AG20443 (cell line): Measurements from ENCODE around the gene UVSSA.
A peak's percentile ranks its signal among the peaks of the same experiment; 100 is the strongest.

Experiments used
- DNase-seq: peaks from one replicate; pipeline ENCODE4 v3.0.0; 2012; ENCODE audit warnings: low spot score, mixed read lengths

The UVSSA gene

DNA sequence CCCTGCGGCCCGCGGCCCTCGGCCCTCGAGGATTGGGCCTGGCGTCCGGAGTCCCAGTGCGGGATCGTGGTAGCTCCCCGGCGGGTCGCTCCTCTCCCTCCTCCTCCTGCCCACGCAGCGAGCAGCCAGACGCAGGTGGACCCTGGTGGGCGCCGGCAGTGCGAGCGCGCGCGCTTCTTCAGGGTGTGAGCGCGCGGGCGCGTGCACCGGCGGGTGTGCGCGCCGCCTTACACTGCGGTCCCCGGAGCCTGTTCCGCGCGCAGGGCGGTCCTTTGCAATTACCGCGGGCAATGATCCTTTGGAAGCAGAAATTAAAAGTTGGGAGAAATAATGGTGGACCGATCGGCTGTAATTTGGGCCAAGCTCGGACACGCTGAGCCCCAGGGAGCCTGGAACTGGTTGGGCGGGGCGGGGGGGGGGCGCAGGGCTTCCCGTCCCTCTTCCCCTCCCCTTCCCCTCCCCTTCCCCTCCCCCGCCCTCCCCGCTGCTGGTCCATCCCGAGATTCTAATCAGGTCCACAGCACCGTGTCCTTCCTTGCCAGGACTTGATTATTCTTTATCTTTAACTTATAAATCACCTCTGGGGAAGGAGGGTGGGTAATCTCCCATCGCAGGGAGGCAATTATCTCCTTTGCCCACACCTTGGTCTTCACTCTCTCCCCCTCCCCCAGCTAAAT lies 60.8 kb downstream of the UVSSA start:
- peak; percentile 17 for DNase-seq

DNA sequence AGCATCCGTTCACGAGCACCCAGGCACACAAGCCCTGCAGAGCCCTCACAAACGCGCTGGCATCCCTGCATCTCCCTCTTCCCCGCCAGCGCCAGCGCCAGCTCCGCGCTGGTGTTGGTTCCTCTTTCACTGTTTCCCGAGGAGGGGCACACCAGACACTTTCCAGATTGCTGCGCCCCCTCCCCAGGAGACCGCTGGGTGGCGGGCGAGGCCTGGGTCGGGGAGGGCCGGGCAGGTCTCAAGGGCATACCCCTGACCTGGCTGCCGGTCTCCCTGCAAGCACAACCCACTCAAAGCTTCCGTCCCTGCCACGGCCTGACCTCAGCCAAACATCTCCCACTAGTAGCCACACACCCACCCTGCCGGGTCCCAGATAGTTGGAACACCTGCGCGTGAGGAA lies 61.4 kb downstream of the UVSSA start:
- DNase-seq: no peak

DNA sequence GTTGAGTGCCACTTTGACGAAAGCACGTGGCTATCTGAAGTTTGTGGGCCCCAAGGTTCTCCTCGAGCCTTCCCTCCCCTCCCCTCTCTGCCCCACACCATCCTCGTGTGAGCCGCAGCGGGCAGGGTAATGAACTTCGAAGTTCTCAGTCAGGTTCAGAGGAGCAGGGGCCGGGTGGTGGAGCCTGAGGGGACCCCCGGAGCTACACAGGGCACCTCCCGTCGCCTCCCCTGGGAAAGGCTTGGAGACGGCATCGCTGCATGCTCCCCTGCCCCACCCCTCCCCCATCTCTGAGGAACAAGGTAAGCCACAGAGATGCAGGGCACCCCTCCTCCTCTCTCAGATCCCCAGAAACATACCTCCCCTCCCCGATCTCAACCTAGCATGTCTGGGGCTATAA lies 62.1 kb downstream of the UVSSA start:
- DNase-seq: no peak

DNA sequence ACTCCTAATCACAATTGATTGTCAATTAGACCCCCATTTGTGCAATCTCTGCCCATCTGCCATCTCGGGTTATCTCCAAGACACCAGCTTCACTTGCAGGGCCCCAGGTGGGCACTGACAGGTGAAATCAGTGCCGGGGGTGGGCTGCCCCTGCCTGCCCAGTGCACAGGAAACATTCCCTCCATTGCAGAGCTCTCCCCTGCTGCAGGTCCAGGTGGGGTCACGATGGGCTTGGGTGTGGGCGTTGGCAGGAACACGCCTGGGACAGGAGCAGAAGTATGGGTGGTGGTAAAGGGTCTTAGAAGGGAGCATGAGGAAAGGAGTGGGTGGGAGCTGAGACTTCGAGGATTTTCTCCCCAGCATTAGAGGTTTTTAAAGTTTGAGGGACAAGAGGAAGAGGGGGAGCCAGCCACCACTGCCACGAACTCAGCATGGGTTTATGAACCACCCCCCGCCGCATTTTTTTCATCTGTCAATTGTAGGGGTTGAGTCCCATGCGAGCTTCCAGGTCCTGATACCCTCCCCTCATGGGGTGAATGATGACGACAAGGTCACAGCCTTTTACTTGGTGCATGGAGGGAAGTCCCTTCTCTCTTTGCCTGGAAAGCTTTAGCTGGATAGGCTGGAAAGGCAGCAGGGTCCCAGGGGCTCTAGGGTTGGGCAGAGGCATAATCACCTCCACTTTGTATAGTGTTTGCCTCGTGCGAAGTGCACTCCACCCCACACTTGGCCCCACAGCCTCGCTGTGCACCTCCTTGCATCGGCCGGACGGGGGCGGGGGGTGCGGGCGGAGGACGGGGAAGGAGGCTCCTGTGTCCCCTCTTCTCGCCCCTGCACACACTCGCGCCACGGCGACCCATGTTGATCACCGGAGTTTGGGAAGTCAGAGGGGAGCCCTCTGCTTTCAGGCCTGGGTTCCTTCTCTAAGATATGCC lies 62.8 kb downstream of the UVSSA start:
- no peak for DNase-seq

DNA sequence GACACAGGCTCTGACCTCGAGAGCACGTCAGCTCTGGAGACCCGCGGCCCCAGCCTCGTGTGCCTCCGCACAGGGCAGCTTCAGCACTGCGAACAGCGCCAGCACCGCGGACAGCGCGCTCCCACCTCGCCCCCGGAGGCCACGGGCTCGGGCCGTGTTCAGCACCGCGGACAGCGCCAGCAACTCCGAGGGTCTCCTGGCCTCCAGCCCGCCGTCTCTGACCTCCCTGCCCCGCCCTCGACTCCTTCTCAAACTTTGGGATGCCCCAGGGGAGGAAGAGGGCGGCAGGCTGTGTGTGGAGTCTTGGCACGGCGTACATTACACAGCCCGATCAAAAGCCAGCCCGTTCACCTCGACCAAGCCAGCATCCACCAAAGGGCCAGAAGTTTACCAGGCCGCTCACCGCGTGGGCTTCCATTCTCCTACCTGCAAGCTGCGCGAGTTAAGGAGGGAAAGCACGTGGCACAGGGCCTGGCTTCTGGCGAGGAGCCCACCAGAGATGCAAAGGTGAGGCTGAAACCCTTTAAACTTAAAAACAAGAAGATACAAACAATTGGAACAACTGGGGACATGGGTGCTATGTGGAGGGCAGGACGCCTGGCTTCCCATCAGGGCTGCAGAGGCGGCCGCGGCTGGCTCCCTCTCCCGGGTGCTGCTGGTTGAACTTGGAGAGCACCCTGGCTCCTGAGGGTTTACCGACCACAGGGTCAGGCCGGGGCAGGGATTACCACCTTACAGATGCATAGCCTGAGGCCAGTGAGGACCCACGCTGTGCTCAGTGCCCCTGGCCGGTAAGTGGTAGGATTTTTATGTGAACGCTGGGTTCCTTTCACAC lies 63.7 kb downstream of the UVSSA start:
- peak; percentile 84 for DNase-seq

DNA sequence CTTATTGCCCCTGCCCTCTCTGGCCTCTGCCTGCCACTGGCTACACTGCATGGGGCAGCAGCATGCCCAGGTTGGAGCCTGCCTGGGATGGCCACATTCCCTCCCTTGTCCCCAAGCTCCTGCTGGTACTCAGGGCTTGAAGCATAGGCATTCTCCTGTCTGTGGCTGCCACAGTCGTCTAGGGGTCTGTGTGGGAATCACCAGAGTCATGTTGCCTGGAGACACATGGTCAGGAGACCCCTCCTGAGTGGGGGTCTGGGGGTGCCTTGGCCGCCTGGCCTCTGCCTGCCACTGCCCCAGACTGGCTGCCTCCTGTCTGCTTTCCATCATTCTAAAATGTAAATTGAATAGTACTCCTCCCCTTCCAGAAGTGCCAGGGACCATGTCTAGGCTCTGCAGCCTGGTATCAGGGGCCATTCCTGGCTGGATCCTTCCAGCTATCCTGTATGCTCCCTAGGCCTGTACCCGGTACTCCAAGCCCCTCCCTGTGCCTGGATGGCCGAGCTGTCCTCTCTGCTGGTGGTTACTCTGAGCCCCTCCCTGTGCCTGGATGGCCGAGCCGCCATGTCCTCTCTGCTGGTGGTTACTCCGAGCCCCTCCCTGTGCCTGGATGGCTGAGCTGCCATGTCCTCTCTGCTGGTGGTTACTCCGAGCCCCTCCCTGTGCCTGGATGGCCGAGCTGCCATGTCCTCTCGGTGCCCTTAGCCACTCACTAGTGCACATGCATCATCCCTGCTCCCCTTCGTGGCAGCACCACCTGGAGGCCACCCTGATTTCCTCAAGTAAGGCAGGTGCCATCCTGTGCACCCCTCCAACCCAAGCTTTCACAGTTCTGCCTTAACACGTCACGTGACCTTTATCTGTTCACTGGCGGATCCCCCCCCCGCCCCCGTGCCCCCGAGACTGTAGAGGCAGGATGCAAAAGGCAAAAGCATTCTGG lies 64.7 kb downstream of the UVSSA start:
- DNase-seq: no peak

DNA sequence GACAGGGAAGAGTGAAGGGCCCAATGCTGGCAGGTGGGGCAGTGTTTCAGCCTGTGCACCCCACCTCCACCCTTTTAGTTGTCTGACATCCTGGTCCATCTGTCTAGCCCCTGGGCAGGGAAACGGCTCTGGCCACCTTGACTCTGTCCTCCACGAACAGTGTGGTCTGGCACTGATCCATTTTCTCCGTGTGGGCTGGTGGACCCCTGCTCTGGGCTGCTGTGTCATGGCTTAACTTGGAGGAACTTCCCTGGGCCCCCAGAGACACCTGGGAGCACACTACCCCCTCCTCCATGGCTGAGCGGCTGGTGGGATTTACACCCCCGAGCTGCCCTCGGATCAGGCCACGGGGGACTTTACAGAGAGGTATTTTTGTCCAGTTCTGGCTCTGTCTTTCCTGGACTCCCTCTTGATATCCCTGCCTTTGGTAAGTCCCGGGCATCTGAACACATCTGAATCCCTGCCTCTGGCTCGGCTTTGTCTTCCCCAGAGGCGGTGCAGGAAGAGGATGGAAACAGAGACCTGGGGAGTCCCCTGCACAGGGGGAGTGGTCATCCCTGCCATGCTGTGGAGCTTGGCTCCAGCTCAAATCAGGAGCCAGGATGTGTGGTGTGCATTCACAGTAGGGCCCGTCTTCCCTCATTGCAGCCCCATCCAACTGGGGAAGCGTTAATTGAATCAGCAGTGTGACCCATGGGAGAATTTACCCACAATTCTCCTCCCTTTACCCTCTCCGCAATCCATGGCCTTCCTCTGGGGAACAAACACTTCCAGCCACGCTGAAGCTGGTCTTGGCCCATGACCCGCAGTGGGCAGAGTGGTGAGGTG lies 65.6 kb downstream of the UVSSA start:
- no peak for DNase-seq

DNA sequence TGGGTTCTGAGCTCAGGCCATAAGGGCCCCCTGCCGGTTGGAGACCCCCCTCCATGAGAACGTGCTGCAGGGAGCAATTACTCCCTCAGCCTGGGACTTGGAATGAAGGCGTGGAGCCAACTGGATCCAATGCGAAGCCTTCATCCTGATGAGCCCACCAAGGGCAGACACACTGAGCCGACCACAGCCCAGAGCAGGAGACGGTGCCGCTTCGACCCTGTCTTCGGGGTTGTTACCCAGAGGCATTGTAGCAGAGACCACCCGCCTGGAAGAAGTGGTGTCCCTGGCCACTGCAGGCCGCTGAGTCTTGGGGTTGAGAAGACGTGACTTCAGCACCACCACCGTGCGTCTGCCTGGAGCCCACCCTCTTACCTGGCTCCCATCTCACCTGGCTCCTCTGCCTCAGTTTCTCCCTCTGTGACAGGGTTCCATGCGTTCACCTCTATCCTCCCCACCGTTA lies 66.2 kb downstream of the UVSSA start:
- DNase-seq: no peak

DNA sequence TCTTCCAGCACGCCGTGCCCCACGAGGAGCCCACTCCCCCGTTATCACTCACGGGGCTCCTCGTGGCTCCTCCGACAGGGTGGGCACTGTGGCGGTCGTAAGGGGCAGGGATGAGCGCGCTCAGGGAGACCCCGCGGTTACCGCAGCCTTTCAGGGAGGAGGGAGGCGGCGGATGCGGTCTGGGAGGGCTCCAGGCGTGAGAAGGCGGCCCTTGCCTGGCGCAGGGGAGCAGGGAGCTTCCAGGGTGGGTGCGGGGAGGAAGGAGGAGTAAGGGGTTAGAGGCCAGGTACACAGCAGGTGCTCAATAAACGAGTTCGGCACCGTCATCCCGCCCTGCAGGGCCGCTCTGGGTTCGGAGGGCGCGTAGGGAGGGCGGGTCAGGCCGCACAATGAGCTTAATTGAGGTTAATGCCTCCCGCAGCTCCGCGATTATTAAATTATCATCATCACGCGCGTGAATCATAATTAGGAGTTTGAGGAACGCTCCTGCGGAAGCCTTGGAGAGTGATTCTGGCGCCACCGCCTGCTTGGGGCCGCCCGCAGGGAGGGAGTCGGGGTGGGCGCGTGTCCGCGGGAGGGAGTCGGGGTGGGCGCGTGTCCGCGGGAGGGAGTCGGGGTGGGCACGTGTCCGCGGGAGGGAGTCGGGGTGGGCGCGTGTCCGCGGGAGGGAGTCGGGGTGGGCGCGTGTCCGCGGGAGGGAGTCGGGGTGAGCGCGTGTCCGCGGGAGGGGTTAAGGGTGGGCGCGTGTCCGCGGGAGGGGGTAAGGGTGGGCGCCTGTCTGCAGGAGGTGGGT lies 66.9 kb downstream of the UVSSA start:
- no peak for DNase-seq

DNA sequence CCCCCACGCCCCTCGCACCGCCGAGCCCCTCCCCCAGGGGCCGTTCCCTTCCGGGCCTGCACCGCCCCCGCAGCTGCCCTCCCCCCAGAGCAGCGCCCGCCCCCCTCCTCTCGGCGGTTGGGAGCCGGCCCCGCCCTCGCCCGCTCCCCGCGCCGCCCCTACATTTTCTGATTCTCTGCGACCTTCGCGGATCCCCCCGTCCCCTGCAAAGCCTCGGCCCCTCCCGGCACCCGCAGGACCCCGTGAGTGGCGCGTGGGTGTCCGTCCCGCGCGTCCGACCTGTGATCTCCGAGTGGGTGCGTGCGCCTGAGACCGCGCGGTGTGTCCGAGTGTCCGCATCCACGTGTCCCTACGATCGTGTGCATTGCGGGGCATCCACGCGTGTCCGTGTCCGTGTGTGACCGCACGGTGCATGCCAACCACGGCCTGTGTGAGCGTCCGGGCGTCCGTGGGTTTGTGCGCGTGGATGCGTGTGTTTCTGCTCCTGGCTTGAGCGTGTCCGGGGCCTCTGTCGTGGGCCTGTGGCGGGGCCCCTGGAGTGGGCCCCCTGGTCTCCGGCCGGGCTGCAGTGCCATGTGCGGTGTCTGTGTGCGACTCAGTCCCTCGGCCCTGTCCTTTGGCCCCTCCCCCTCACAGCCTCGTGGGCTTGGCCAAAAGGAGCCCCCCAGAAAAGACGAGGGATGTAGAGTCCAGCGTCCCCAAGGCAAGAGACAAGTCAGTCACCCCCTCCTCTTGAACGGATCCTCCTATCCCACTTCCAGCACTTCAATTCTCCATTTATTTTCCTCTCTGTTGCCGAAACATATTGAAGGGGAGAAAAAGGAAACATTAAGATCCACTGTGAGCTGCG lies 68.0 kb downstream of the UVSSA start:
- DNase-seq: no peak

DNA sequence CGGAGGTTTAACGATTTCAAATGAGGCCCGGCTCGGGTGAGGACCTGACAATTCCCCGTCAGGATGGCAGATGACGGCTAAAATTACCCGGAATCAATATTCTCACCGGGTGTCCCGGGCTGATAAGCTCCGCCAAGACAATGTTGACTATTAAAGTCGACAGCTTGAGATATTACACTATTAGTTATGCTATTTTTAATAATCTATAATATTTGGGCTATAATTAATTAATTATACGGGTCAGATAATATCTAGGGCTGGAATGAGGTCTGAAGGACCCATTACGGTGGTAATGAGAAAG lies 68.6 kb downstream of the UVSSA start:
- no peak for DNase-seq

DNA sequence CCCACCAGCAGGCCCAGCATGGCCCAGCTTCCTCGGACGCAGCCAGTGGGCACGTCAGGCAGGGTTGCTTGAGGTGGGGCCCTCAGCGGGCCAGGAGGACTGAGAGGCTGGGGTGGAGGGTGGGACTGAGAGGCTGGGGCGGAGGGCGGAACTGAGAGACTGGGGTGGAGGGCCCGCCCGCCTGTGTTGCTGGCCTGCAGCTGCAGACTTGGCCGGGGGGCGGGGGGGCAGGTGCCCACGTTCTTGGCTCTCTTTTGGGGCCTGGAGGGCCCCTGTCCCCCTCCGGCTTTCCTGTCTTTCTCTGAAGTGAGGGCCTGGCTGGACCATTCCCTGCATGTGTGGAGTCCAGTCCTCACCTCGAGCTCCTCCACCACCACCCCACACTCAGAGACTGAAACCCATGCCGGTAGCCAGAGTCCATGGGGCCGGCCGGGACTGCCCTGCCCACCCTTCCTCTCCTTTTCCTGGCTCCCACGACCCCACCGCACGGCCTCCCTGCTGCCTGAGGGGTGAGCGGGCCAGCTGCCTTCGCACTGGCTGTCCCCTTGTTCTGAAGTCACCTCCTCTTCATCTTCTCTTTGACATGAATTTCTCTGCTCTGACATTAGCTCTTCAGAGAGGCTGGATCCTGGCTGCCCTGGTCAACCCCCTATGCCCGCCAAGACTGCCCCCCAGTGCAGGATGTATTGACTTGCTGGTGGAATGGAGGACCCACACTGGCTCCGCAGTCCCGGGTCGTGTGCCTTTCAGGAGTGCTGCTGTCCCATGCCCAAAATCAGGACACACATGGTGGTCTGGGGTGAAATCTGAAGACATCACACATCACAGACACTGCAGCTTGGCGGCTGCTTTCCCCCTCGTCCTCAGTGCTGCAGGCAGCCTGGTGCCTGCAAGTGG lies 69.3 kb downstream of the UVSSA start:
- DNase-seq: no peak

DNA sequence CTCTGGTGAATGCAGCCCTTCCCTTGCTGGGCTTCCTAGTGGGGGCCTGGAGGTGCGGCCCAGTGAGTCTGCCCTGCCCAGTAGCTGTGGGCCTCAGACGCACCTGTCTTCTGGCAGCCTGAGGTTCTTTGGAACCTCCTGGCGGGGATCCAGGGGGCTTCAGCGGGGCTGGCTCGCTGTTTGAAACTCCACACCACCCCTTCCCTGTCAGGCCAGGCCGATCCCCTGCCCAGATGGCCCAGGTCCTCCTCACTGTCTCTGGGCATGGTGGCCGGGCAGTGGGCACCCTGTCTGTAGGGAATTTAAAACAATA lies 69.9 kb downstream of the UVSSA start:
- DNase-seq: no peak

DNA sequence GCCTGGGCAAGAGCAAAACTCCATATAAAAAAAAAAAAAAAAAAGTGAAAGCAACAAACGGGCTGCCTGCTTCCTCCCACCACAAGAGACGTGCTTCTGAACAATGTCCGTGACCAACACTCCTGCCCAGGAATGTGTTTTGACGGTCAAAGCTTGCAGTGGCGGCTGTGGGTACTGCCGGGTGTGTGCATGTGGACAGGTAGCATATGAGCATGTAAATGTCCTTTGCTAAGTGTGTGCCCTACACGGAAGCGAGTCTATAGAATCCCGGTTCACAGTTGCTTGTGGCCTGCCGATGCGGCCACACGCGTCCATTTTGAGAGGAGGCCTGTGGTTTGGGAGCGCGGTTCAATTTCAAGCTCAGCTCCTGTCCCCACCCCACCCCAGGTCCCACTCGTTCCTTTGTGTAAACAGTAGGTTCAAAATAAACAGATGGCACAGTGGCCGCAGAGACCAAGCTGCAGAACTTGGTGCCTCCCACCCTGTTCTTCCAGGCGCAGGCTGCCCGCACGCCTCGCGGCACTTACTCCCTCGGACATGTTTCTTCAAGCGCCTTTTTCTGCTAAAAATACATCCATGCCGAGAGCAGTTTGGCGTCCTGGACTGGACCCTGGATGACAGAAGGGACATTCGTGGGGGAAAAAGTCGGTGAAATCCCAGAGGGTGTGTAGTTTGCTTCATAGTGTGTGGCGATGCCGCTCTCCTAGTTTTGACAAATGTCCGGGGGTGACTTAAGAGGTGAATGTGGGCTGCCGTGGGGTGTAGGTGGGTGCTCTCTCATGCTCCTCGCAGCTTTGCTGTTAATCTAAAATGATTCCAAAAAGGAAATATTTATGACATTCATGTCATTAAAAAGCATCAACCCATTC lies 70.7 kb downstream of the UVSSA start:
- no peak for DNase-seq

DNA sequence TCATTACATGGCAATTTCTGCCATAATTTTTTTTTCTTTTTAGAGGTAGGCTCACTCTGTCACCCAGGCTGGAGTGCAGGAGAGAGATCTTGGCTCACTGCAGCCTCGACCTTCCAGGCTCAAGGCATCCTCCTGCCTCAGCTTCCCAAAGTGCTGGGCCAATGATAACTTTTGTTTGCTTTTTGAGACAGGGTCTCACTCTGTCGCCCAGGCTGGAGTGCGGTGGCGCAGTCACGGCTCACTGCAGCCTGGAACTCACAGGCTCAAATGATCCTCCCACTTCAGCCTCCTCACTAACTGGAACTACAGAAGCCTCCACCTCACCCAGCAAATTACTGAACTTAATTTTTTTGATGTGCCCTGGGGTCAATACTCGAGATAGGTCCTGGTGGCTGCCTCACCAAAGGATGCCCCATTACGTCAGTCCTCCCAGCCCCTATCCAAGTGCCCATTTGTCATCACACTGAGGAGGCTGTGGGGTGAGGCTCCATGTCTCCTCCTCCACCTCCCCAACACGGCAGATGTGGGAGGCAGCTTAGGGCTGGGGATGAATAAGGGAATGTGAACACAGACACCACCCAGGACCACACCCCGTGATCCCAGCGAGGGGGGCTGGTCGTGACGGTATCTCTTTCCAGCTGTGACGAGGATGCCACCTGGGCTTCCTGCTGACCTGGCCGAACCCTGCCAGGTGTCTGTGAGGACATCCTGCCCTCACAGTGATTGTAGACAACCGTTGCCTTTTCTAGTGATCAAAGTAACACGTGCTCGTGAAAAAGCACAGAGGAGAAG lies 71.7 kb downstream of the UVSSA start:
- no peak for DNase-seq

DNA sequence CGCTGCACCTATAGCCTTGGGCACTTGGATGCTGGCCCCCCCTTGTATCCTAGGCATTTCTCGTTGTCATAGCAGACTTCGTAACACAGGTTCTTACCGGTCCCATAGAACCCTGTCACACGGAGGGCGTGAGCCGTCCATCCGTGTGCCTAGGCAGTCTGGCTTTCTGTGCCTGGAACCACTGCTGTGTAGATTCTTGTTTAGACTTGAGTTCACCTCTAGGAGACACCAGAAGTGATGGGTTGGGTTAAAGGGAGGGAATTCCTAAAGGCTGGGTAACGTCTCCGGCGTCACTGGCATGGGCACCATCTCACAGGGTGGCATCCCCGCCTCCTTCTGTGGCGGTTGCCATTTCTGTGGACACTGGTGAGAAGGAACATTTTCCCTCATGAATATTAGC lies 72.7 kb downstream of the UVSSA start:
- DNase-seq: no peak
